Measurements from ENCODE around the gene CLNK.
A peak's percentile ranks its signal among the peaks of the same experiment; 100 is the strongest.

Gene CLNK

DNA sequence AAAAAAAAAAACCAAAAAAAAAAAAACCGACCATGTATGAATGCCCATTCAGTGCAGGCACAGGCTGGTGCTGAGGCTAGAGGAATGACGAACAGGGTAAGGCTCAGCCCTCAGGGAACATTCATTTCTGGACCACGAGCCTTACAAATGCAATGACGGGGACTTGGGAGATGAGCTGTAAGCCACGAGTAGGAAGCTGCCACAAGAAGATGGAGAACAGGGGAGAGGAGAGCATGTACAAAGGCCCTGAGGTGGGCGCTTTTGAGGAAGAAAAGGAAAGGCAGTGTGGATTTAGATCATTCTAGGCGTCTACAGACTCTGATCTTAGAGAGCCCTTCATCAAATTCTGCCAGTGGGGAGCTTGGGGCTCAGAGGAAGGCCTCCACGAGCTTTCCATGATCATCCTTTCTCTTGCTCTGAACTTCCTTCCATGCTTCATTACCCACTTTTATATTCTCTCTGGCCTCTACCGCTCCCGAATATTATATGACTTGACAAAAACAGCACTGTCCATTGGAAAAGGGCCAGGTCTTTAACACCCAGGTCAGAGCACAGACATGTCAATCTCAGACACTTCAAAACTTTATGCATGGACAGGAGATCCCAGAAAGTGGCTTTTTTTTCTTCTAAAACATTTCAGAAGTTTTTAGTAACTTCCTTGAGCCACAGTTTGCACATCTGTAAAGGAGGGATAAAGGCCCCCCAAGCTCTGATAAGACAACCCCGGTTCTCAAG is 224.1 kb downstream of the CLNK start:
- DNase-seq (ENCODE audit: low read depth in 1 of 2, low spot score in 1 of 2) = no peak

GRCh38 chr4:10459305-10459704 is 225.3 kb downstream of the CLNK start:
- no peak for DNase-seq (ENCODE audit: low read depth in 1 of 2, low spot score in 1 of 2)

DNA sequence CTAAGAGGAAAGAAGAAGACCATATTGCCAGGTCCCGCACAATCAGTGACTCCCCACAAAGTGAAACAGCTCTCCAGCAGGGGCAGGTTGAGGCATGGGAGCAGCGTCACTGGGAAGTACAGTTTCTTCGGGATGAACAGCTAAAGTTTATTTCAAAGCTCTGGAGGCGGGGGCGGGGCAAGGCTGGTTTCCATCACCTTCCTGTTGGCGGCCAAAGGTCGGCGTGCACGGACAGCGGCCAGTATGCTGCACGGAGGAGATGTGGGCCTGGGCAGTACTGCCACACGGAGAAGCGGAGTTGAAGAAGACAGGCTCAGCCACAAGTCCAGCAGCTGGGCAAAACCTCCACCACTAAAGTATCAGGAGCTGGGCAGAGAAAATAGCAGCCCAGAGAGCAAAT is 226.4 kb downstream of the CLNK start:
- no peak for DNase-seq (ENCODE audit: low read depth in 1 of 2, low spot score in 1 of 2)

GRCh38 chr4:10457255-10457801 is 227.2 kb downstream of the CLNK start, which contains the start of gene ZNF518B:
Gene ZNF518B (minus strand): TSS chr4:10457426. CDS start chr4:10446328, 11,098 bp downstream.
- DNase-seq (ENCODE audit: low read depth in 1 of 2, low spot score in 1 of 2) = peak; percentile 67 to 76

DNA sequence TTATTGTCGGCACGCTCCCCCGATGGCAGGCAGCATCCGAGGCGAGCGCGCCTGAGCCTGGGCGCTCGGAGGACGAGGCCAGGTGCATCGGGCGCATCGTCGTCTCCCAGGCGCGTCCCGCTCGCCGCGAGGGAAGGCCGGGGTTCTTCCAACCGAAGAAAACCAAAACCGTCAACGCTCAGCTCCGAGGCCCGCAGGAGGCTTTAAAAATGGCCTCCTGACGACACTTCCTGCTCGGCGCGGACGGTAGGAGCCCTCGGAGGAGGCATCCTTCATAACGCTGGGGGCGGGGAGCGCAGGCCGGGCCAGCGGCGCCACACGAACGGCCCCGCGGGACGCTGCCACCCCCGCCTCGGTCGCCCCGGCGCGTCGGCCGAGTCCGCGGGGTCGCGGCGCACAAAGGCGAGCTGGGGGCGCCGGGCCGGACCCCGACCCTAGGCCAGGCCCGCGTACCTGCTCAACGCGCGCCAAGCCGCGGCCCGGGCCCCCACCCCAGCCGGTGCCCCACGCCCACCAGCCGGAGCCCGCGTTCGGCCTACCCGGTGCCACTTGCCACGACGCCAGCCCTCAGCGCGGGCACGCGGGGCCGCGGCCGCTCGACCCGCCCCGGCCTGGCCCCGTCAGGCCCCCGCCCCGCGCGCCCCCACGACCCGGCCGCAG is 227.8 kb downstream of the CLNK start:
- DNase-seq (ENCODE audit: low read depth in 1 of 2, low spot score in 1 of 2) = peak; percentile 10 to 32

GRCh38 chr4:10456260-10456594 is 228.3 kb downstream of the CLNK start:
- no peak for DNase-seq (ENCODE audit: low read depth in 1 of 2, low spot score in 1 of 2)

DNA sequence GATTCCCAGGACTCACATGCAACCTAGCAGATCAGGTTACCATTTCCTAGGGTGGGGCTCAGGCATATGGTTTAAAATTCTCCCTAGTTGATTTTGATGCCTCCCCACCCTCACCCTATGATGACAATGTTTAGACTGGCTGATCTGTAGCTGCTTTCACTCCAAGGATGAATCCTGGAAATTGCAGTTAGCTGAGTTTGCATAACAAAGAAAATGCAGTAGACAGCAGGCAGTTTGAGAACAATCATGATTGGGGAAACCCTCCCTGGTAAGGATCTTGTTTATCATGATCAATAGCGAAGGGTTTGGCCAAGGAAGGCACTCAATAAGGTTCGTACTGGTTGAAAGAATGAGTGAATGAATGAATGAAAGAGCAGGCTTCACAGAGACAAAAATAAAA is 229.4 kb downstream of the CLNK start:
- DNase-seq (ENCODE audit: low read depth in 1 of 2, low spot score in 1 of 2) = no peak

DNA sequence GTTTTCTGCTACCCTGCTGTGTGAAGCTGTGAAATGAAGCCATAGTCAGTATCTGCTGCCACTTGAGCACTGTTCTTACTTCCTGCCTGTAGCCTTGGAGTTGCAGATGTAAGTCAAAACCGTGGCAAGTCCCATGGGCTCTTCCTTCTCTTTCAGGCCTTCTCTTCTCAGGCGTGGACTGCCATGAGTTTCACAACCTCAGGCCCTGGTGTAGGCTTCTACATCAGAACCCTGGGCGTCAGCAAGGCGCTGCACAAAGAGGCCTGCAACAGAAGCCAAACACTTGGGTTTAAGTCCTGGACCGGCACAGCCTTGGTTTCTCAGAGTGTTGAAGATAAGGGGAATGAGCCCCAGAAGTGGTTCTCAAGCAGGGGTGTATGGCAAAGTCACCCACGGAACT is 229.8 kb downstream of the CLNK start:
- no peak for DNase-seq (ENCODE audit: low read depth in 1 of 2, low spot score in 1 of 2)

DNA sequence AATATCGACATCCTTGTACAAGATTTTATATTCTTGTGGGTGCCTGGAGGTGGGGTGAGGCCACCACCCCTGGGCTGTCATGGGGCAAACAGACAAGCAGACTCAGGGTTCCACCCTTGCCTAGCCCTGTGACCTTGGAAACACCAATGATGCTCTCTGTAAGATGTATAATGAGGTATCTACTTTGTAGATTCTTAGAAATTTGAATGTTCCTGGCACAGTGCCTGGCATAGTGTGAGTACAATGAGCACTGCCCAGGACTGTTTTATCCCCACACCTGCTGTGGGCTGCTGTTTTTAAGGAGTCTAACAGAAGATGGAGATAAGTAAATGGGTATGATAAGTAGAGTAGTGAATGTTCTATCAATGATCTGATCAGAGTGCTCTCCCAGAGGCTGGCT is 230.4 kb downstream of the CLNK start:
- DNase-seq (ENCODE audit: low read depth in 1 of 2, low spot score in 1 of 2) = no peak

DNA sequence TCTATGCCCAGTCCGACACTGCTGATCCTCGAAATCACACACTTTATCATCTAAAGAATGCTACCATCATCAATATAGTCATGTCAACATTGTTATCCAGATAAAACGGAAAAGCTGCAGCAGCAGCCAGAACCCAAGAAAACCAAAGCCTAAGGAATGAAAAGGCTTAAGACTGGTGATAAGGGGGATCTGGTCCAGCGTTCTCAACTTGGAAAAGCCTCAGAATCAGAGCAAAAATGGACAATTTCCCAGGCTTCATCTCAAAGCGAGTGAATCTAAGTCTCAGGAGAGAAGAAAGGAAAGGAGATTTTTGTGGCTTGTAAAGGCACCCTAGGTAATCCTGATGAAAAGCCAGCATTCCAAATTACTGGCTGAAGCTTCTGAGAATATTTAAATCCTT is 235.6 kb downstream of the CLNK start:
- no peak for DNase-seq (ENCODE audit: low read depth in 1 of 2, low spot score in 1 of 2)

DNA sequence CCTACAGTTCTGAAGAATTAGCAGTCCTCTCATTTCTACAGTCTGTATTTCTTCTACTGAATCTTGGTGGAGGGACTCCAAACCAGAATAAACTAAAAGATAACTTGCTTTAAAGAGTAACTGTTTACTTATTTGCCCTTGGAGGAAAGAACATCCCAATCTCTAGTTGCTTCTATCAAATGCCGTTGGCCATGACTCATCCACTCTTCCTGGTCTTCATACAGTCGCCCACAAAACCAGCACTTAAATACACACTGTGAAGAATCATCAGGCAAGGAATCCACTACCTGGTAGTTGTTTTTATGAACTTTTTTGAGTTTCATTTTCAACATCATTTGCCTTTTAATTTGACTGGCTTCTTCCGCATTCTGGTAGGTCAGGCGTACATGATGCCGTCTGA is 241.6 kb downstream of the CLNK start:
- DNase-seq (ENCODE audit: low read depth in 1 of 2, low spot score in 1 of 2) = no peak

GRCh38 chr4:10441512-10441911 is 243.1 kb downstream of the CLNK start:
- DNase-seq (ENCODE audit: low read depth in 1 of 2, low spot score in 1 of 2) = no peak

DNA sequence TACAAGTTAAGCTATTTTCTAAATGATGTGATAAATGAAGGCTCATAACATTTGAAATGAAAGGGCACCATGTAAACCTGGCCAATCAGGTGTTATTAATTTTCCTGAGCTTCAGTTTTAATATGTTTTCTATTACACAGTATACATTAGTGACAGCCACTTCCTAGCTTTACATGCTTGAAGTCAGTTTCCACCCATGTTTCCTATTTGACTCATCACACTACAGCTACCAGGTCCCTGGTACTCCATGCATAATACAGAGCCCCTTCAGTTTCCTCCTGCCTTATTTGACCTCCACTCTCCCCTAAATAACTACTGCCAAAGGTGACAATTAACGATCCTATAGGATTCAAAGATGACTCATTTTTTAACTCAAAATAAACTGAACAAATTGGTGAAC is 245.6 kb downstream of the CLNK start:
- no peak for DNase-seq (ENCODE audit: low read depth in 1 of 2, low spot score in 1 of 2)

DNA sequence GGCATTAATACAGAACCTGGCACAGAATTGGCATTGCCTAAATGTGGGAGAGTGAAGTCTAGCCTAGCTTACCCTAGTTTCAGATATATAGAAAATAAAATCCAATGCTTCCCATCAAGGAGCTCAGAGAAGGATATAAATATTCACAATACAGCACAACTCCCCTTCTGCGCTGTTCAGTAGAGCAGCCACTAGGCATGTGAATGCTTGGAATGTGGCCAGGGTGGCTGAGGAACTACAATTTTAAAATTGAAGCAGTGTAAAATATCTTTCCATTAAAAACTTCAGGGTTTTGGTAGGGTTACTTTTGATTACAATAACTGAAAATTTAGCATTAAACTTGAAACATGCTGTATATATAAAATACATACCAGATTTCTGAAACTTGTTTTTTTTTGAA is 246.8 kb downstream of the CLNK start:
- DNase-seq (ENCODE audit: low read depth in 1 of 2, low spot score in 1 of 2) = no peak
